ENCODE measurements around the gene ATF4. TPM values are rescaled to one million over a fixed set of nuclear protein-coding genes. Genes with fewer than 3 reads are reported as not detected.

The ATF4 gene
- total and polyA plus RNA-seq, 2 of the 13 experiments (the other 11 are each of a cell fraction or from before 2014, with no cell fraction given): 486 to 1,297 TPM

- TF ChIP-seq ZBTB49 (CRISPR knock-in tag; IDR thresholded peaks at IDR 0.05; ENCODE audit: borderline replicate concordance): peak; percentile 93
- no peak for TF ChIP-seq ZNF768 (CRISPR knock-in tag; IDR thresholded peaks at IDR 0.05)
- TF ChIP-seq ZNF281 (CRISPR knock-in tag; IDR thresholded peaks at IDR 0.05; ENCODE audit: borderline replicate concordance): peak; percentile 53; the same call in 1 of the 2 replicates
- peak; percentile 33; the same call in 1 of the 2 replicates for TF ChIP-seq SPEN (CRISPR knock-in tag; IDR thresholded peaks at IDR 0.05; ENCODE audit: low read depth)
- TF ChIP-seq FOXA3 (CRISPR knock-in tag; IDR thresholded peaks at IDR 0.05): 0 out of 2 replicates have a peak, but pooled peaks have one; percentile 20
- 0 out of 2 replicates have a peak, but pooled peaks have one; percentile 54 for TF ChIP-seq MTF1 (CRISPR knock-in tag; IDR thresholded peaks at IDR 0.05)
- TF ChIP-seq MED8 (CRISPR knock-in tag; IDR thresholded peaks at IDR 0.05; ENCODE audit: insufficient replicate concordance): no peak
- TF ChIP-seq CERS6 (CRISPR knock-in tag; IDR thresholded peaks at IDR 0.05): 0 out of 2 replicates have a peak, but pooled peaks have one; percentile 46
- TF ChIP-seq ZNF367 (CRISPR knock-in tag; IDR thresholded peaks at IDR 0.05; ENCODE audit: borderline replicate concordance): no peak; the same call in 1 of the 2 replicates
- peak; percentile 58; the same call in 1 of the 2 replicates for TF ChIP-seq RXRB (CRISPR knock-in tag; IDR thresholded peaks at IDR 0.05; ENCODE audit: borderline replicate concordance)
- TF ChIP-seq POLR2AphosphoS2 (IDR thresholded peaks at IDR 0.05; ENCODE audit: low read depth, low read length): no peak
- 0 out of 2 replicates have a peak, but pooled peaks have one; percentile 53 for TF ChIP-seq ZNF776 (CRISPR knock-in tag; IDR thresholded peaks at IDR 0.05)
- no peak for TF ChIP-seq HINFP (CRISPR knock-in tag; IDR thresholded peaks at IDR 0.05; ENCODE audit: low read depth)
- TF ChIP-seq E2F2 (CRISPR knock-in tag; IDR thresholded peaks at IDR 0.05; ENCODE audit: borderline replicate concordance): no peak; the same call in 1 of the 2 replicates
- TF ChIP-seq HOXD1 (CRISPR knock-in tag; IDR thresholded peaks at IDR 0.05): 0 out of 2 replicates have a peak, but pooled peaks have one; percentile 34
- TF ChIP-seq ZNF556 (CRISPR knock-in tag; IDR thresholded peaks at IDR 0.05; ENCODE audit: borderline replicate concordance): no peak
- no peak for TF ChIP-seq ZFP36 (IDR thresholded peaks at IDR 0.05; ENCODE audit: borderline replicate concordance, low read depth, low read length, partially characterized antibody)
- no peak for TF ChIP-seq NCOA1 (CRISPR knock-in tag; IDR thresholded peaks at IDR 0.05)
- no peak for TF ChIP-seq TEAD2 (CRISPR knock-in tag; IDR thresholded peaks at IDR 0.05)
- TF ChIP-seq SALL2 (CRISPR knock-in tag; IDR thresholded peaks at IDR 0.05): 0 out of 2 replicates have a peak, but pooled peaks have one; percentile 41
- TF ChIP-seq KDM3A (CRISPR knock-in tag; IDR thresholded peaks at IDR 0.05; ENCODE audit: low read depth): peak; percentile 36; the same call in 1 of the 2 replicates
- no peak for TF ChIP-seq ZNF121 (CRISPR knock-in tag; IDR thresholded peaks at IDR 0.05)
Observed at GRCh38 chr22:39478441-39478850, 41.9 kb upstream of the ATF4 start (continued).

Data from HepG2 (cell line).